Psoas muscle (tissue), 8 donors: ENCODE measurements around the gene RASSF10. TPM values are rescaled to one million over a fixed set of nuclear protein-coding genes. Genes with fewer than 3 reads are reported as not detected.

Experiments
- ATAC-seq, 4 donors: fragments of 200-7000 bp; cut with Tn5 transposase; one replicate each; pipeline ENCODE4 v1.9.1; 2020; ENCODE audit warnings: moderate library complexity in 3 of 4, mild to moderate bottlenecking in 2 of 4
- DNase-seq, 2 donors: peaks; one replicate each; pipeline ENCODE4 v3.0.0-alpha.2; 2020
- H3K27ac ChIP-seq: fragments of 200-600 bp; one replicate; pipeline ENCODE4 v1.8.0; 2022
- H3K27me3 ChIP-seq, 3 donors: fragments of 200-600 bp in 1 of 3; one replicate each; pipeline versions ENCODE4 v1.6.1 to v1.8.0; 2013 to 2022; ENCODE audit warnings: low read length in 2 of 3, mild to moderate bottlenecking in 2 of 3, moderate library complexity in 1 of 3; ENCODE audit not compliant: insufficient read depth in 3 of 3
- H3K36me3 ChIP-seq, 2 donors: fragments of 200-600 bp in 1 of 2; one replicate each; pipeline versions ENCODE4 v1.6.1 to v1.8.0; 2013 to 2022; ENCODE audit warnings: low read depth in 1 of 2, mild to moderate bottlenecking in 1 of 2, moderate library complexity in 1 of 2; ENCODE audit not compliant: insufficient read depth in 1 of 2
- H3K4me1 ChIP-seq: fragments of 200-600 bp; one replicate; pipeline ENCODE4 v1.8.0; 2022
- H3K4me3 ChIP-seq: fragments of 200-600 bp; one replicate; pipeline ENCODE4 v1.8.0; 2022; ENCODE audit warnings: mild to moderate bottlenecking
- H3K9me3 ChIP-seq: fragments of 200-600 bp; one replicate; pipeline ENCODE4 v1.8.0; 2022
- WGBS, 3 donors: extraction: QIAGEN DNeasy Blood & Tissue Kit; methylation state at CpG; one replicate each; pipeline versions ENCODE4 v1.1.6 to v1.1.7; 2013; 5-methylcytosine and 5-hydroxymethylcytosine counted together
- intact Hi-C, 2 donors: fragments of 100-400 bp; cut with DNase I; formaldehyde crosslinking; loops; one replicate each; pipeline versions ENCODE4 v1.11.0 to v1.14.2; 2022
- polyA plus RNA-seq, 3 donors: library from polyadenylated mRNA; stranded (reverse); fragments of 200-250 nt; gene quantifications; one replicate each; pipeline ENCODE4 v1.2.3, GENCODE V29; 2013
- total RNA-seq, 4 donors: library from RNA; stranded (reverse); fragmentation: NEBNext Ultra II Directional in 2 of 4; extraction: Animal tissue kit (Norgen Biotek cat#: 25700) in 2 of 4; gene quantifications; one replicate each; pipeline versions ENCODE4 v1.2.1 to v1.2.4, GENCODE V29; 2021 to 2023
- TF ChIP-seq, protein P1 (sequence below): fragments of 200-600 bp; IDR thresholded peaks from one replicate; pipeline ENCODE4 v1.8.0; 2022; ENCODE audit warnings: antibody characterized with exemption
- donor health status: healthy with polysubstance abuse.
- donor health status: DM: no; HTN: no; CAD: no; lungs with moderate emphysema.
- donor health status: Bipolar disorder and iron deficiency.
- donor health status: healthy.
- donor health status: DM: yes; HTN: yes; CAD: no.
- donor health status: DM: no; HTN: no; CAD: no.
- donor health status: DM: no; HTN: no; CAD: no.
- donor health status: DM: yes; HTN: yes; CAD: no.

RASSF10 gene
- total and polyA plus RNA-seq, 7 donors = 0.03 to 0.49 (median 0.26) TPM

DNA sequence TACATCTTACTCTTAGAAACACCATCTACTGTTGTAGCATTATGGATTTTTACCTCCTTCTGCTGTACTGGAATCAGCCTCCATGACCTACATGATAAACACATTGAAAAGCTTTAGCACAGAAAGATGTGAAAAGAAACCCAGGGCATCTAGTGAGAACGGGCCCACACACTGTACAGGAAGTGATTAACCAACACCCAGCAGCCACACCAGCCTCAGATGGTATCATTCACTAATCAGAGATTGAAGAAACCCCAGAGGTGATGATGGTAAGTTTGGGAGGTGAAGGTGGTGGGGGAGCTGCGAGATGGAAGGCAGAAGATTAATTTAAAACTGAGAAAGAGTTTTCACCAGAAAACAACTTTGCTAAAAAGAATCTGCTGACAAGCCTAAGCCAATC lies 46.1 kb downstream of the RASSF10 start:
- intact Hi-C loops = loop anchor here in 1 of 2 donors (10.0 kb wide), 1 partner anchor 50 kb away; no protein-coding TSS in a partner anchor
- ATAC-seq = no peak

GRCh38 chr11:13061294-13061990 lies 52.3 kb downstream of the RASSF10 start:
- 82 to 88% (median 86%) methylated on average over 3 of the region's 3 CpGs for WGBS, 3 donors

More for the DNA sequence above, 46.1 kb downstream of the RASSF10 start:
- Histone ChIP-seq H3K4me3 (no peak overlapping the region), H3K27me3 (peaks cover 0 to 8% (median 2%) of the 10 kb centered on the region in 3 donors), H3K27ac (no peak overlapping the region), H3K9me3 (no peaks in the 10 kb centered on the region), H3K4me1 (no peaks in the 10 kb centered on the region), H3K36me3 (no peaks in the 10 kb centered on the region)
- 72 to 88% (median 73%) methylated on average over 2 of the region's 2 CpGs for WGBS, 3 donors
- TF ChIP-seq, protein P1, sequence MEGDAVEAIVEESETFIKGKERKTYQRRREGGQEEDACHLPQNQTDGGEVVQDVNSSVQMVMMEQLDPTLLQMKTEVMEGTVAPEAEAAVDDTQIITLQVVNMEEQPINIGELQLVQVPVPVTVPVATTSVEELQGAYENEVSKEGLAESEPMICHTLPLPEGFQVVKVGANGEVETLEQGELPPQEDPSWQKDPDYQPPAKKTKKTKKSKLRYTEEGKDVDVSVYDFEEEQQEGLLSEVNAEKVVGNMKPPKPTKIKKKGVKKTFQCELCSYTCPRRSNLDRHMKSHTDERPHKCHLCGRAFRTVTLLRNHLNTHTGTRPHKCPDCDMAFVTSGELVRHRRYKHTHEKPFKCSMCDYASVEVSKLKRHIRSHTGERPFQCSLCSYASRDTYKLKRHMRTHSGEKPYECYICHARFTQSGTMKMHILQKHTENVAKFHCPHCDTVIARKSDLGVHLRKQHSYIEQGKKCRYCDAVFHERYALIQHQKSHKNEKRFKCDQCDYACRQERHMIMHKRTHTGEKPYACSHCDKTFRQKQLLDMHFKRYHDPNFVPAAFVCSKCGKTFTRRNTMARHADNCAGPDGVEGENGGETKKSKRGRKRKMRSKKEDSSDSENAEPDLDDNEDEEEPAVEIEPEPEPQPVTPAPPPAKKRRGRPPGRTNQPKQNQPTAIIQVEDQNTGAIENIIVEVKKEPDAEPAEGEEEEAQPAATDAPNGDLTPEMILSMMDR = no peak
- no peak for DNase-seq

More at GRCh38 chr11:13061294-13061990, 52.3 kb downstream of the RASSF10 start:
- intact Hi-C loops = no loop called here
- H3K27ac ChIP-seq = no peak overlapping the region
- H3K4me1 ChIP-seq = no peaks in the 10 kb centered on the region
- H3K9me3 ChIP-seq = no peaks in the 10 kb centered on the region
- no peak for ATAC-seq
- TF ChIP-seq, protein P1 = no peak
- H3K4me3 ChIP-seq = no peak overlapping the region
- peaks cover 0 to 2% (median 2%) of the 10 kb centered on the region in 3 donors for H3K27me3 ChIP-seq
- no peak for DNase-seq
- no peaks in the 10 kb centered on the region for H3K36me3 ChIP-seq
